ENCODE results near the gene POTEH.
"Not testable (repeated sequence)": the region's sequence is repeated elsewhere in the genome, so short reads cannot be mapped to it uniquely, and the experiment has no call there.

DNA sequence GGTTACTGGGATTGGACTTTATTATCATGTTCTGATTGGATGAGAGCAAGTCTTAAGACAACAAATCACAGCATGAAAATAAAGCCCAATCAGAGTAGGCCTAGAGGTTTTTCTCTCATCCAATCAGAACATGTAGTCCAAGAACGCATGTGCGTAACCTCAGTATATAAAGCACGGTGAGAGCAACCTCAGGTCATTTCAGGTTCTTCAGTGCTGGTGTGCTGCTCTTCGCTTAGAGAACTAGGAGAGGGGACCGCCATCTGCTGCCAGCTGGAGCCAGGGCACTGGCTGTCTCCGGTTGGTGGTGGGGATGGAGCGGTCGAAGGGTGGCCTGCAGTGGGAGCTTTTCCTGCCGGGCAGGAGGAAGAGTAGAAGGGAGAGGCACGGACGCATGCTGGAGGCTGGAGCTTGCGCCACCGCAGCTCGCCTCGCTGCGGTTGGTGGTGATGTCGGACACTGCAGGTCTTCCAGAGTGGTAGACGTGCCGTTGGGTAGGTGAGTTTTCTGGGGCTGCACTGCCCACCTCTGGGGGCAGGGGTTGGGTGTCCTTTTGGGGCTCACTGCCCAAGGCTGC, 47.5 kb upstream of the POTEH start:
- TF ChIP-seq, protein P1, sequence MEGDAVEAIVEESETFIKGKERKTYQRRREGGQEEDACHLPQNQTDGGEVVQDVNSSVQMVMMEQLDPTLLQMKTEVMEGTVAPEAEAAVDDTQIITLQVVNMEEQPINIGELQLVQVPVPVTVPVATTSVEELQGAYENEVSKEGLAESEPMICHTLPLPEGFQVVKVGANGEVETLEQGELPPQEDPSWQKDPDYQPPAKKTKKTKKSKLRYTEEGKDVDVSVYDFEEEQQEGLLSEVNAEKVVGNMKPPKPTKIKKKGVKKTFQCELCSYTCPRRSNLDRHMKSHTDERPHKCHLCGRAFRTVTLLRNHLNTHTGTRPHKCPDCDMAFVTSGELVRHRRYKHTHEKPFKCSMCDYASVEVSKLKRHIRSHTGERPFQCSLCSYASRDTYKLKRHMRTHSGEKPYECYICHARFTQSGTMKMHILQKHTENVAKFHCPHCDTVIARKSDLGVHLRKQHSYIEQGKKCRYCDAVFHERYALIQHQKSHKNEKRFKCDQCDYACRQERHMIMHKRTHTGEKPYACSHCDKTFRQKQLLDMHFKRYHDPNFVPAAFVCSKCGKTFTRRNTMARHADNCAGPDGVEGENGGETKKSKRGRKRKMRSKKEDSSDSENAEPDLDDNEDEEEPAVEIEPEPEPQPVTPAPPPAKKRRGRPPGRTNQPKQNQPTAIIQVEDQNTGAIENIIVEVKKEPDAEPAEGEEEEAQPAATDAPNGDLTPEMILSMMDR (IDR thresholded peaks at IDR 0.05) = not testable (repeated sequence)
- TF ChIP-seq MAZ (IDR thresholded peaks at IDR 0.05; ENCODE audit: borderline replicate concordance, low read depth, low read length); GATA3 (IDR thresholded peaks at IDR 0.05; ENCODE audit: borderline replicate concordance); NFE2L2 (conservative IDR thresholded peaks at IDR 0.05; ENCODE audit: low read length); POLR2A (IDR thresholded peaks at IDR 0.05; ENCODE audit: low read length); POLR2AphosphoS2 (conservative IDR thresholded peaks at IDR 0.05; ENCODE audit: low read length); EHMT2 (IDR thresholded peaks at IDR 0.05; ENCODE audit: low read depth); JUNB (IDR thresholded peaks at IDR 0.05); RARB (CRISPR knock-in tag; IDR thresholded peaks at IDR 0.05); RNF2 (IDR thresholded peaks at IDR 0.05; ENCODE audit: borderline replicate concordance, low read depth): not testable (repeated sequence)
- TF ChIP-seq, protein P2, sequence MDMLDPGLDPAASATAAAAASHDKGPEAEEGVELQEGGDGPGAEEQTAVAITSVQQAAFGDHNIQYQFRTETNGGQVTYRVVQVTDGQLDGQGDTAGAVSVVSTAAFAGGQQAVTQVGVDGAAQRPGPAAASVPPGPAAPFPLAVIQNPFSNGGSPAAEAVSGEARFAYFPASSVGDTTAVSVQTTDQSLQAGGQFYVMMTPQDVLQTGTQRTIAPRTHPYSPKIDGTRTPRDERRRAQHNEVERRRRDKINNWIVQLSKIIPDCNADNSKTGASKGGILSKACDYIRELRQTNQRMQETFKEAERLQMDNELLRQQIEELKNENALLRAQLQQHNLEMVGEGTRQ (IDR thresholded peaks at IDR 0.05) = not testable (repeated sequence)
